Measurements from ENCODE around the gene APPL1.

The APPL1 gene

DNA sequence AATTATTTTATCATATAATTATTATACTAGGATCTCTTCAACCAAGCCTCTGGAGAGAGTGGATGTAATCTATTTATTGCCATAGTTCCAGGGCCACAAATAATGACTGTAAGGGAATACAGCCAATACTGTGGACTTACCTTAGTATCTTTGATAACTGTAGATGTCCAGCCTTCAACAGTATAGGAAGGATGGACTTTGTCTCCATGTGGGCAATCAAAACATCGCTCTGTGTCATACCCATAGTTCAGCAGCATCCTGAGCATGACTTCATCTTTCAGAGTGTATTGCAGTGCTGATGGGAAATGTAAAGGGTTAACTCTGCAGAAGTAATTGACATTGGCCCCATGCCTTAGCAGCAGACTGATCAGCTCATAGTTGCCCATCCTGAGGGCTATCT, 50.7 kb downstream of the APPL1 start:
- ChIA-PET POLR2A (no interaction called here), CTCF (no interaction called here)
- TF ChIP-seq, protein P1, sequence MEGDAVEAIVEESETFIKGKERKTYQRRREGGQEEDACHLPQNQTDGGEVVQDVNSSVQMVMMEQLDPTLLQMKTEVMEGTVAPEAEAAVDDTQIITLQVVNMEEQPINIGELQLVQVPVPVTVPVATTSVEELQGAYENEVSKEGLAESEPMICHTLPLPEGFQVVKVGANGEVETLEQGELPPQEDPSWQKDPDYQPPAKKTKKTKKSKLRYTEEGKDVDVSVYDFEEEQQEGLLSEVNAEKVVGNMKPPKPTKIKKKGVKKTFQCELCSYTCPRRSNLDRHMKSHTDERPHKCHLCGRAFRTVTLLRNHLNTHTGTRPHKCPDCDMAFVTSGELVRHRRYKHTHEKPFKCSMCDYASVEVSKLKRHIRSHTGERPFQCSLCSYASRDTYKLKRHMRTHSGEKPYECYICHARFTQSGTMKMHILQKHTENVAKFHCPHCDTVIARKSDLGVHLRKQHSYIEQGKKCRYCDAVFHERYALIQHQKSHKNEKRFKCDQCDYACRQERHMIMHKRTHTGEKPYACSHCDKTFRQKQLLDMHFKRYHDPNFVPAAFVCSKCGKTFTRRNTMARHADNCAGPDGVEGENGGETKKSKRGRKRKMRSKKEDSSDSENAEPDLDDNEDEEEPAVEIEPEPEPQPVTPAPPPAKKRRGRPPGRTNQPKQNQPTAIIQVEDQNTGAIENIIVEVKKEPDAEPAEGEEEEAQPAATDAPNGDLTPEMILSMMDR (IDR thresholded peaks at IDR 0.05; ENCODE audit: insufficient read depth, low read length, missing control alignments): no peak
- no peak overlapping the region for H3K4me3 ChIP-seq (ENCODE audit: low read depth, low read length)
- no peak for DNase-seq (ENCODE audit: low read depth, low spot score)

DNA sequence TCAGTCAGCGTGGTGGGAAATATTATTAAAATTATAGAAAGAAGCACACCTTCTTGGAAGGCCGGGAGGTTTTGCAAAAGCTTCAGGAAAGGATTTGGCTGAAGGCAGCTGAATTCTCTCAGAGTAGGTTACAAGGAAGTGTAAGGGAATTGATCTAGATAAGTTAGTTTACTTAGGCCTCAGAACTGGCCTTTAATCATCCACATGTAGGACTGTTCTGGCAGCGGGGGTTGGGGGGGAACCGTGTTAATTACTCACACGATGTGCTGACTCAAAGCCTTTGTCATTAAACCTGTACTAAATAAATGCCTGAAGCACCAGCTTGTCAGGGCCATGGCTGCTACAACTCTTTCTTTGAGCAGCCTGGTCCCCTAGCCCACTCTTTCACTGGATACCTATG, 52.2 kb downstream of the APPL1 start:
- TF ChIP-seq, protein P1 (IDR thresholded peaks at IDR 0.05; ENCODE audit: insufficient read depth, low read length, missing control alignments): no peak
- H3K4me3 ChIP-seq (ENCODE audit: low read depth, low read length): no peak overlapping the region
- CTCF ChIA-PET: no interaction called here
- DNase-seq (ENCODE audit: low read depth, low spot score): no peak
- POLR2A ChIA-PET: no interaction called here

DNA sequence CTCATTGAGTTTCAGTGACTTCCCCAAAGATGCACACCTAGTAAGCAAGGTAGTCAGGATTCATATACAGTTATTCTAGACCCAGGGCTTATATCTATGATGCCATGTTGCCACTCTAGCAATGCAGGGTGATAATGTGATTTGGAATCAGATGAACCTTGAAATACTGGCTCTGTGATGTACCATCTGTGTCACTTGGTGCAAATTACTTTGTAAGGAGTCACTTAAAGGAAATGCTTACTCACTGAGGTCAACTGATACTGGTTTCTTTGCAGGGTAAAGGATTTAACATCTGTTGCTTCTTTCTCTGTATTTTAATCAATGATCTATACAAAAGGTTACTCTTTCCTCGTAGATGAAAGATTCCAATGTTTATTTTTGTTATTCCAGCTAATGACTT, 54.2 kb downstream of the APPL1 start:
- no peak for DNase-seq (ENCODE audit: low read depth, low spot score)
- POLR2A ChIA-PET: no interaction called here
- CTCF ChIA-PET: no interaction called here
- TF ChIP-seq, protein P1 (IDR thresholded peaks at IDR 0.05; ENCODE audit: insufficient read depth, low read length, missing control alignments): no peak
- H3K4me3 ChIP-seq (ENCODE audit: low read depth, low read length): no peak overlapping the region

DNA sequence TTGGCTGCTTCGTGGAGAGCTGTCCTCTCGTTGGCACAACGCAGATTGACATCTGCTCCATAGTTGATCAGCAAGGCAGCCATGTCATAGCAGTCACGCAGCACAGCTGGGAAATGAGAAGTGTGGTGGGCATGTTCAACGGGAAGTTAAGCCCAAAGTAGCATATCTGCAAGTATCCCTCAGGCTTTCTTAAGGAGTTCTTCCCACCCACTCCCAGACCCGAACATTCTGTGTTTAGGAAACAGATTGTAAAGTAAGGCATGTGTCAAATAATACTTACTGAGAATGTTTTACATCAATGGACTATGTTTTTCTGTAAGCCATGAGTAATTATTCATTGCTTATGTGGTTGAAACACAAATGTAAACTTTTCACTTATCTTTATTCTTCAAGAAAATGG, 55.8 kb downstream of the APPL1 start:
- H3K4me3 ChIP-seq (ENCODE audit: low read depth, low read length): no peak overlapping the region
- ChIA-PET CTCF (no interaction called here), POLR2A (no interaction called here)
- no peak for DNase-seq (ENCODE audit: low read depth, low spot score)
- TF ChIP-seq, protein P1 (IDR thresholded peaks at IDR 0.05; ENCODE audit: insufficient read depth, low read length, missing control alignments): no peak

DNA sequence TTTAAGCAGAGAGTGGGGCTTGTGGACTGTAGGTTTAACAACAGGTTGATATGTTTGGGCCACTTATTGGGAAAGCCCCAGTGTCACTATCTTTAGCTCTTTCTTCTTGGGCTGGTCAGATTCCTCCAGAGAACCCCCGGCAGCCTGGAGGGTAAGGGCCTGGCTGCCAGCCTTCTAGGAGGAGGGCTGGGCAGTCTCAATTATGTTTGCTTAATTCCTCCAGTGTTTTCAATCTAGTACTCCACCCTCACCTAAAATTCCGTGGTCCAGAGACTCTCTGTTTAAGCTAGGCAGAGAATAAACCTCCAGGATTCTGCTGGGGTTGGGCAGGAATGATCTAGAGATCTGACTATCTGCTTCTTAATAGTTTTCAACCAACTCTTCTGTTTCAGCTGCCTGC, 59.7 kb downstream of the APPL1 start:
- TF ChIP-seq, protein P1 (IDR thresholded peaks at IDR 0.05; ENCODE audit: insufficient read depth, low read length, missing control alignments): no peak
- no peak overlapping the region for H3K4me3 ChIP-seq (ENCODE audit: low read depth, low read length)
- POLR2A ChIA-PET: no interaction called here
- DNase-seq (ENCODE audit: low read depth, low spot score): no peak
- CTCF ChIA-PET: interaction anchor here (1.0 kb wide), 1 partner anchor 117 kb away, joined by 4 read pairs; no protein-coding TSS in a partner anchor

DNA sequence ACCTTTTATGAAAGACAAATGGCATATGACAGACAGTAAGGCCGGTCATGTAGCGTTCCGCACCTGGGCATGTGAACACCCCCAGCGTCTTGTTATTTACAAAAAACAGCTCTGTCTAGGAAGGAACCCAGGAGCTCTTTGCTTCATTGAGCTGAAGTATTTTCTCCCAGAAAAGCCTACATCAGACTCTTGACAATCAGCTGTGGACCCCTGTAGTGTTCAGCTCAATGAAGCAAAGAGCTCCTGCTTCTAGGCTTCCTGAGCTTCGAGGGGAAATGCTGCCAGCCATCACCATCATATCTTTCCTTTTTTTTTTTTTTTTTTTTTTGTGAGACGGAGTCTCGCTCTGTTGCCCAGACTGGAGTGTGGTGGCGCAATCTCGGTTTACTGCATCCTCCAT, 60.9 kb downstream of the APPL1 start:
- CTCF ChIA-PET: no interaction called here
- H3K4me3 ChIP-seq (ENCODE audit: low read depth, low read length): no peak overlapping the region
- DNase-seq (ENCODE audit: low read depth, low spot score): no peak
- POLR2A ChIA-PET: interaction anchor here (0.7 kb wide), 1 partner anchor 88 kb away, joined by 3 read pairs; no protein-coding TSS in a partner anchor
- TF ChIP-seq, protein P1 (IDR thresholded peaks at IDR 0.05; ENCODE audit: insufficient read depth, low read length, missing control alignments): no peak

Data from AG04449 (cell line).